GM19455 (cell line): ENCODE data around the gene CACNA2D4.

Experiments
- ATAC-seq: cut with Tn5 transposase; IDR thresholded peaks from one replicate; pipeline ENCODE4 v1.9.1; 2021; ENCODE audit not compliant: unreplicated experiment

The CACNA2D4 gene

DNA sequence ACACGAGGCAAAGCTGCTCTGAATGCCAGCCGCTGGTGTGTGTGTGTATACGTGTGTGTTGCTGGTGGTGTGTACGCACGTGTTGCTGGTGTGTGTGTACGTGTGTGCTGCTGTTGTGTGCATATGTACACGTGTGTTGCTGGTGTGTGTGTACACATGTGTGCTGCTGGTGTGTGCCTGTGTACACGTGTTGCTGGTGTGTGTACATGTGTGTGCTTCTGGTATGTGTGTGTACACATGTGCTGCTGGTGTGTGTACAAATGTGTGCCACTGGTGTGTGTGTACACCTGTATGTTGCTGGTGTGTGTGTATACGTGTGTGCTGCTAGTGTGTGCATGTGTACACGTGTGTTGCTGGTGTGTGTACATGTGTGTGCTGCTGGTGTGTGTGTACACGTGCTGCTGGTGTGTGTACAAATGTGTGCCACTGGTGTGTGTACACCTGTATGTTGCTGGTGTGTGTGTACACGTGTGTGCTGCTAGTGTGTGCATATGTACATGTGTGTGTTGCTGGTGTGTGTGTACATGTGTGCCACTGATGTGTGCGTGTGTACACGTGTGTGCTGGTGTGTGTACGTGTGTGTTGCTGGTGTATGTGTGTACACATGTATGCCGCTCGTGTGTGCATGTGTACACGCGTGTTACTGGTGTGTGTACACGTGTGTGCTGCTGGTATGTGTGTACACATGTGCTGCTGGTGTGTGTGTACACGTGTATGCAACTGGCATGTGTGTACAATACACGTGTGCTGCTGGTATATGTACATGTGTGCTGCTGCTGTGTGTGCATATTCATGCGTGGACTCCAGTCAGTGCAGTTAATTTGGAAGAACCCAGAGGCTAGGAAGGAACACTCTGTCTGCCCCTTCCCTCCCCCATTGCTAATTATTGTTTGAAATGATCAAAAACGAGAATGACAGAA, 47.2 kb downstream of the CACNA2D4 start:
- ATAC-seq: no peak

DNA sequence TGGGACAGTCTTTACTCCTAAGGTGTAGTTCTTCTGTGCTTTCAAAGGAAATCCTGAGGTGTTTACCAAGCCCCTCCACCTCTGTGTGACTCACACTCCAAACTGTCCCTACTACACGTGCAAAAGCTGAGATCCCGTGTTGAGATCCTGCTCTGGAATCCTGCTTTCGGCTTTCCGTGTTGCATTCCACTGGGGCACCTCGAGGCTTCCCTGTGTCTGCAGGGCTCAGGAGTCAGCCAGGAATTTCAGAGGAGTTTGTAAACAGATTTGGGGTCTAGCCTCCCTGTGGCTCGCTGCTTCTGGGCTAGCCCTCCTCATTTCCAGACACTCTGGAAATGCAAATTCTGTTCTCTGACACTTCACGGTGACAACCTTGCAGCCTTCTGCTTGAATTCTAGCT, 48.4 kb downstream of the CACNA2D4 start:
- ATAC-seq: no peak

DNA sequence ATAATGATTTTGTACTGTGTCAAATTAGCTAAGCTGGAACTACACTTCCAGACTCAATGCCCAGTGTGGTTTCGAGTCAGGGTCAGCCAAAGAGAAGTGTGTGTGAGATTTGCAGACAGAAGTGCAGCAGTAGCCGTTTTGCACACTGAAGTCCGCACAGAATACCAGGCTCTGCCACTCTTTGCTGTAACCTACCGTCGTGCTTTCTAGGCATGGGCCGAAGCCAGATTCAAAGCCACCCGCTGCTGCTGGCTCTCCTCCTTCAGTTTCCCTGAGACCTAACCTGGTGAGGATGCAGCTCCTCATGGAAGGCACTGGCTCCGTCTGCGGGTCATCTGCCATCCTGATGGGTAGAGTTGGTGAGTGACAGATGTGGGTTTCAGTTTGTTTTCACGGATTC, 49.3 kb downstream of the CACNA2D4 start:
- no peak for ATAC-seq

GRCh38 chr12:1865284-1865866, 53.1 kb downstream of the CACNA2D4 start:
- ATAC-seq: no peak

- no peak for ATAC-seq
Measured at GRCh38 chr12:1864867-1865266, 53.6 kb downstream of the CACNA2D4 start.

- ATAC-seq: no peak
Measured at GRCh38 chr12:1864456-1864855, 54.0 kb downstream of the CACNA2D4 start.

DNA sequence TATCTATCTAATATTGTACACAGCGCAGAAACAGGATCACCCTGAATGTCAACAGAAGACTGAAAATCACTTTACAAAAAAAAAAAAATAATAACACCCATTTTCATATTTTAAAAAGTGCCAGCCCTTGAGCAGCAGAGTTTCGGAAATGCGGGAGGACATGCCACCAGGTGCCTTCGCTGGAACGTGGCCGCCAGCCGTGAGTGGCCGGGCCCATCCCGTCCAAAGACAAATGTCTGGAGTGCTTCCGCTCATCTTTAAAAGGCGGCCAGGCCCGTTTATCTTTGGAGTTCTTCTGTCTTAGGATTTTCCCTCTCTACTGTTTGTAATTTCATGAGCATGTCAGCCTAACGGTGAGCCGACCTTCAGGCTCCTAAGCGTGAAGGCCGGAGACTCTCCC, 54.6 kb downstream of the CACNA2D4 start:
- no peak for ATAC-seq

- no peak for ATAC-seq
Measured at GRCh38 chr12:1862973-1863372, 55.5 kb downstream of the CACNA2D4 start.

DNA sequence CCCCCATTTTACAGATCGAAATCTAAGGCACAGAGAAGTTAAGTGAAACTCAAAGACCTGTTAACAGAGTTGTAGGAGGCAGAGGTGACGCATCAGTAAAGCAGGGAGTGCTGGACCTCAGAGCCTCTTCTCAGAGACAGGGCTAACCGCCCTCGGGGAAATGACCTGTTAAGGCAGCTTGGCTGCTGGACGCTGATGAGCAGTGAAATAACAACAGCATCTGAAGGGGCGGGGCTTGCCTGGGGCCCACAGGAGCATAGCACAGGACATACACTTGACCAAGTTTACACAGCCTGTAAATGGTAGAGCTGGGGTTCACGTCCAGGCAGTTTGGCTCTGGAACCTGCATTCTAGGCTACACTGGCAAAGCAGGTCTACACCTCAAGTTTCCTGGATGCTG, 58.8 kb downstream of the CACNA2D4 start:
- ATAC-seq: no peak

DNA sequence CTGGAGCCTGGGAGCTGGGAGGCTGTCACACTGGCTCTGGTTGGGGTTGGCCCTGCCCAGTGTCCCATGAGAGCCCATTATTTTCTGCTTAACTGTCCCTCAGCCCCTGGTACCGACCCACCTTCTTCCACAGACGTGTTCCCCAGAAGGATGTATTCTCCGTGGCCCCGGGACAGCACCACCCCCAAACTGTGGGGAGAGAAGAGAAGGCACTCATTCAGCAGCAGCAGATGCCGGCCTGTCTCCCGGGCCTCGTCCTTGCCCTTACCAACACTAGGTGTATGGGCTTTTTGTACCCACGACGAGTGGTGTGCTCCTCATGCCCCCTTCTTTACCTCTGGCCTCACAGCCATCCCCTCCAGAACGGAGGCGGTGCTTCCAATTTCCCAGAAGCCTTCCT, 60.0 kb downstream of the CACNA2D4 start:
- no peak for ATAC-seq

DNA sequence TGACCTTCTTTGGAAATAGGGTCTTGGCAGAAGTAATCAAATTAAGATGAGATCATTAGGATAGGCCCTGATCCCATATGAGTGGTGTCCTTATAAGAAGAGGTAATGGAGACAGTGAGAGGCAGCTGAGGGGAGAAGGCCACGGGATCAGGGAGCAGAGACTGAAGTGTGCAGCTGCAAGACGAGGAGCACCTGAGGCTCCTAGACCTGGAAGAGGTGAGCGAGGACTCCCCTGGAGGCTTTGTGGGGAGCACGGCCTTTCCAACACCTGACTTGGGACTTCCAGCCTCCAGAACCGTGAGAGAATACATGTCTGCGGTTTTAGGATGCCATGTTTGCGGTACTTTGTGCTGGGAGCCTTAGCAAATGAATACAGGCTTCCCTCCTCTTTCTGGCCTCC, 60.6 kb downstream of the CACNA2D4 start:
- no peak for ATAC-seq

GRCh38 chr12:1857086-1857485, 61.4 kb downstream of the CACNA2D4 start:
- ATAC-seq: no peak

DNA sequence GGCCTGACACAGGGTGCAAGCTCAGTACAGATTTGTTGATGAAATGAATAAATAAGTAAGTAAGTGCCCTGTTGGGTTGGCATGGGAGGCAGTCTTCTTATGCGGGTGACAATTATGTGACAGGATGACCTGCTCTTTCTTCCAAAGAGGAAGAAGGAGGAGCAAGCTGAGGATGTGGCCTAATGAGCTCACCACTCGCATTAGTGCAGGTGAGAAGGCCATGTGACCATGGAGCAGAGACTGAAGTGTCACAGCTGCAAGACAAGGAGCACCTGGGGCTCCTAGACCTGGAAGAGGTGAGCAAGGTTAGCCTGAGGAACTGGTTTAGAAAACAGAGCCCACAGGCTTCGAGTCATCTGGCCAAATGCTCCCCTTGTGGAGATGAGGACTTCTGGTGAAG, 63.2 kb downstream of the CACNA2D4 start:
- ATAC-seq: no peak

DNA sequence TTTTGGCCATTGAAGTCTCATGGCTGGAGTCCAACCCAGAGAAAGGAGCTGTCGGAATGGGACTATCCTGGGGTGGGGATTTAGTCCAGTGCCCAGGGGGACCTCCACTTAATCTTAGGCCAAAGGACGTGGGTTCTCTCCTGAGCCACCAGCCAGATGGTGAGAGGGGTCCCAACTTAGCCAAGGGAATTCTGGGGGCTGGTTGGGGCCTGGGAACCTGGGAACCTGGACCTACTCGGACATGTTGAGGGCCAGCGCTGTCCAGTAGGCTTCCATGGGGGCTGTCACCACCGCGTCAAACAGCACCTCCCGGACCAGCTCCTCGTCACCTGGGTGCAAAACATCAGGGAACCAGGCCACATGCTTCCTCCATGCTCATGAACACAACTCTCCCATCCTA, 64.7 kb downstream of the CACNA2D4 start:
- no peak for ATAC-seq

GRCh38 chr12:1852076-1852475, 66.4 kb downstream of the CACNA2D4 start:
- ATAC-seq: no peak

DNA sequence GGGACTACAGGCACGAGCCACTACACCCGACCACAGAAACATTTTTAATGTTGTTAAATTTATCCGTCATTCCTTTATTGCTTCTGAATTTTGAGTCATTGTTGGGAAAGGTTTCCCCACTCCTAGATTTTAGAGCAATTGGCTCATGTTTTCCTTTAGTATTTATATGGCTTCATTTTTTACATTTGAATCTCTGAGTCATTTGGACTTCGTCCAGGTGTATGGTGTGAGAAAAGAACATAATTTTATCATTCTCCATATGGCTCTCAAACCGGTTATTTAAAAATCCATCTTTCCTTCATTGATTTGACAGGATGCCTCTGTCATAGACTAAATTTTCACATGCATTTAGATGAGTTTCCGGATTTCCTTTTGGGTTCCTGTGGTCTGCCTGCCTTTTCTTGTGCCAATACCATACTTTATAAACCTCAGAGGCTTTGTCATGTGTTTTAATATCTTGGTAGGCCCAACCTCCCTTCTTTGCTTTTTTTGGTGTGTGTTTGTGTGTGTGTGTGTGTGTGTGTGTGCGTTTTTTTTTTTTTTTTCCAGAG, 67.2 kb downstream of the CACNA2D4 start:
- no peak for ATAC-seq

- no peak for ATAC-seq
Measured at GRCh38 chr12:1848745-1849144, 69.7 kb downstream of the CACNA2D4 start.

GRCh38 chr12:1848146-1848545, 70.3 kb downstream of the CACNA2D4 start:
- ATAC-seq: no peak

GRCh38 chr12:1847411-1847810, 71.0 kb downstream of the CACNA2D4 start:
- ATAC-seq: no peak

- ATAC-seq: no peak
Measured at GRCh38 chr12:1846421-1847405, 71.7 kb downstream of the CACNA2D4 start.

GRCh38 chr12:1845886-1846285, 72.6 kb downstream of the CACNA2D4 start:
- no peak for ATAC-seq
